Liver (tissue), 9 donors: ENCODE measurements around the gene MTMR10. TPM values are rescaled to one million over a fixed set of nuclear protein-coding genes. Genes with fewer than 3 reads are reported as not detected.

Source experiments
- DNase-seq: peaks from one replicate; pipeline ENCODE4 v3.0.0-alpha.2; 2017; ENCODE audit warnings: low spot score
- H3K27ac ChIP-seq, 2 donors: one replicate each; pipeline ENCODE4 v1.7.0; 2013; ENCODE audit warnings: inconsistent platforms in 2 of 2, low read length in 2 of 2, control low read depth in 1 of 2, low read depth in 1 of 2, mild to moderate bottlenecking in 1 of 2
- H3K27me3 ChIP-seq, 4 donors: one replicate each; pipeline versions ENCODE4 v1.6.1 to v1.7.0; 2013; ENCODE audit warnings: low read length in 3 of 4, inconsistent platforms in 1 of 4, mild to moderate bottlenecking in 1 of 4, moderate library complexity in 1 of 4; ENCODE audit not compliant: control insufficient read depth in 4 of 4, insufficient read depth in 4 of 4
- H3K36me3 ChIP-seq, 4 donors: one replicate each; pipeline versions ENCODE4 v1.6.1 to v1.7.0; 2013; ENCODE audit warnings: low read length in 3 of 4, mild to moderate bottlenecking in 3 of 4, low read depth in 1 of 4, moderate library complexity in 1 of 4; ENCODE audit not compliant: control insufficient read depth in 4 of 4, insufficient read depth in 3 of 4
- H3K4me1 ChIP-seq, 4 donors: one replicate each; pipeline versions ENCODE4 v1.6.1 to v1.7.0; 2013; ENCODE audit warnings: low read length in 3 of 4, mild to moderate bottlenecking in 3 of 4, moderate library complexity in 1 of 4; ENCODE audit not compliant: control insufficient read depth in 4 of 4, insufficient read depth in 4 of 4
- H3K4me3 ChIP-seq, 3 donors: one replicate each; pipeline versions ENCODE4 v1.6.1 to v1.7.0; 2013; ENCODE audit warnings: low read length in 3 of 3, control low read depth in 1 of 3, low read depth in 1 of 3, mild to moderate bottlenecking in 1 of 3
- H3K9ac ChIP-seq, 2 donors: one replicate each; pipeline ENCODE4 v1.7.0; 2013; ENCODE audit warnings: low read length in 2 of 2, mild to moderate bottlenecking in 2 of 2, moderate library complexity in 2 of 2, control low read depth in 1 of 2, low read depth in 1 of 2
- H3K9me3 ChIP-seq, 4 donors: one replicate each; pipeline versions ENCODE4 v1.6.1 to v1.7.0; 2013; ENCODE audit warnings: low read length in 3 of 4; ENCODE audit not compliant: control insufficient read depth in 4 of 4
- EGR1 ChIP-seq, 2 donors: IDR thresholded peaks; 2 replicates each; pipeline ENCODE4 v1.6.1; 2016 to 2018; ENCODE audit warnings: antibody characterized with exemption in 2 of 2, low read depth in 2 of 2
- FOXA1 ChIP-seq: IDR thresholded peaks from 2 replicates; pipeline ENCODE4 v1.6.1; 2016; ENCODE audit warnings: antibody characterized with exemption
- FOXA2 ChIP-seq: IDR thresholded peaks from 2 replicates; pipeline ENCODE4 v1.6.1; 2016; ENCODE audit warnings: antibody characterized with exemption
- GABPA ChIP-seq, 2 donors: IDR thresholded peaks in 1 of 2; conservative IDR thresholded peaks in 1 of 2; 2 replicates each; pipeline ENCODE4 v1.6.1; 2016; ENCODE audit warnings: antibody characterized with exemption in 2 of 2, mild to moderate bottlenecking in 1 of 2, moderate library complexity in 1 of 2
- HNF4A ChIP-seq, 2 donors: conservative IDR thresholded peaks; 2 replicates each; pipeline ENCODE4 v1.6.1; 2016; ENCODE audit warnings: antibody characterized with exemption in 2 of 2, mild to moderate bottlenecking in 2 of 2
- HNF4G ChIP-seq: IDR thresholded peaks from 2 replicates; pipeline ENCODE4 v1.6.1; 2016; ENCODE audit warnings: antibody characterized with exemption
- JUND ChIP-seq, 2 donors: IDR thresholded peaks; 2 replicates each; pipeline ENCODE4 v1.6.1; 2016; ENCODE audit warnings: antibody characterized with exemption in 2 of 2
- NR2F2 ChIP-seq: IDR thresholded peaks from 2 replicates; pipeline ENCODE4 v1.6.1; 2016; ENCODE audit warnings: antibody characterized with exemption
- SP1 ChIP-seq: IDR thresholded peaks from 2 replicates; pipeline ENCODE4 v1.6.1; 2018; ENCODE audit warnings: antibody characterized with exemption, mild to moderate bottlenecking
- TAF1 ChIP-seq: conservative IDR thresholded peaks from 2 replicates; pipeline ENCODE4 v1.6.1; 2016; ENCODE audit warnings: antibody characterized with exemption, mild to moderate bottlenecking
- YY1 ChIP-seq: IDR thresholded peaks from 2 replicates; pipeline ENCODE4 v1.6.1; 2016; ENCODE audit warnings: antibody characterized with exemption, mild to moderate bottlenecking
- WGBS: extraction: QIAGEN DNeasy Blood & Tissue Kit; methylation state at CpG from one replicate; pipeline ENCODE4 v1.1.7; 2013; 5-methylcytosine and 5-hydroxymethylcytosine counted together
- polyA plus RNA-seq, 2 donors: library from polyadenylated mRNA; stranded (reverse) in 1 of 2; unstranded in 1 of 2; fragments of 200-250 nt in 1 of 2; fragments of >200 nt in 1 of 2; fragmentation: Nextera tagmentation in 1 of 2; extraction: Ambion mirVana in 1 of 2; gene quantifications; one replicate each; pipeline versions ENCODE4 v1.2.1 to v1.2.3, GENCODE V29; 2013 to 2015
- total RNA-seq, 2 donors: library from RNA; depleted of rRNA; stranded (reverse); fragments of >200 nt; gene quantifications; one replicate each; pipeline ENCODE4 v1.2.3, GENCODE V29; 2014
- TF ChIP-seq, protein P1 (sequence below): fragments of 150-350 bp; IDR thresholded peaks from 2 replicates; pipeline ENCODE4 v1.5.1; 2017; ENCODE audit warnings: improper control_type of control experiment, low read depth, low read length; ENCODE audit not compliant: missing input control
- TF ChIP-seq, protein P2 (sequence below): IDR thresholded peaks from 2 replicates; pipeline ENCODE4 v1.6.1; 2016; ENCODE audit warnings: antibody characterized with exemption
- TF ChIP-seq, protein P3 (sequence below): IDR thresholded peaks from 2 replicates; pipeline ENCODE4 v1.6.1; 2016; ENCODE audit warnings: antibody characterized with exemption, mild to moderate bottlenecking
- TF ChIP-seq, protein P4 (sequence below): IDR thresholded peaks from 2 replicates; pipeline ENCODE4 v1.6.1; 2016; ENCODE audit warnings: antibody characterized with exemption
- TF ChIP-seq, protein P5 (sequence below): IDR thresholded peaks from 2 replicates; pipeline ENCODE4 v1.6.1; 2016; ENCODE audit warnings: antibody characterized with exemption
- donor health status: healthy.
- donor health status: healthy.
- donor health status: healthy.
- donor health status: healthy.
- donor health status: healthy.

Gene MTMR10
- total and polyA plus RNA-seq, 4 donors = 8.7 to 31.3 (median 13.6) TPM

DNA sequence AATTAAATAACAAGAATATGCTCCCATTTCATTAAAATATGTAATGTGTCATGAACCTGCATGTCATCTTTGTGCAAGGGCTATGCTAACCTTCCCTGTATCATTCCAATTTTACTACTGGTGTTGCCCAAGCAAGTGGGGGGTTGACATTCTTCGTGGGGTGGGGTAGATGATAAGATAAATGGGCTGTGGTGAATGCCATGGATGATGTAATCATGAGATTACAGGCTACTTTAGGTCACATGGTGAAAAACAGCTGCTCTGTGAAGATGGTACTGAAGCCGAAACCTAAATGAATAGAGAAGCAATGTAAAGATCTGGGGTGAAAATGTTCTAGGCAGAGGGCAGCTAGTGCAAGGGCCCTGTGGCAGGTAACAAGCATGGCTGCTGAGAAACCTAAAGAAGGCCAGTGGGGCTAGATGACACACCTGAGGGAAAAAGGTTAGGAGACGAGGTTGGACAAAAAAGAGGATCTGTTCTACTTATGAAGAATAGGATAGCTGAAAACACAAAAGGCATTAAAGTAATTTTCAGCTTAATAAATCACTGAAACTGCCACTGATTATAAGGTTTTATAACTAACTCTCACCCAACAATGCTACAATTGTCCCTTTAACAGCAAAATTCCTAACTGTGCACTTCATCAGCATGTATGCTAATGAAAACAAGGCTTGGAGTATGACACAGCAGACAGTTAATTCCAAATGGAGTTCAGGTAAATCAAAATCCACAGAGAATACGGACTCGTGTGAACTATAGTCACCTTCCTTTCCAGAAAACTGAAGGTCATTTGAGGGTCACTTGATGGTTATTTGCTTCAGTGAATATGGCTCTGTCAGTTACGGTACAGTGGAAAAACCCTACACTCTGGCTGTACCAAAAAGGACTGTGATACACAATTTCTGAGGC, 35.0 kb downstream of the MTMR10 start:
- 74% methylated on average over 6 of the region's 6 CpGs for WGBS
- Histone ChIP-seq H3K27me3 (no peaks in the 10 kb centered on the region), H3K9me3 (no peaks in the 10 kb centered on the region), H3K4me1 (no peaks in the 10 kb centered on the region), H3K27ac (no peak overlapping the region), H3K36me3 (peaks cover 13 to 82% (median 68%) of the 10 kb centered on the region in 4 donors), H3K4me3 (no peak overlapping the region), H3K9ac (no peak overlapping the region)
- TF ChIP-seq SP1 (no peak), FOXA2 (no peak), HNF4A (conservative IDR thresholded peaks at IDR 0.05) (no peak), YY1 (no peak), JUND (IDR thresholded peaks at IDR 0.05) (no peak), NR2F2 (no peak), EGR1 (IDR thresholded peaks at IDR 0.05; ENCODE audit: low read depth in 2 of 2) (no peak), TAF1 (no peak), GABPA (IDR thresholded peaks at IDR 0.05 in 1 of 2, conservative IDR thresholded peaks at IDR 0.05 in 1 of 2) (no peak), HNF4G (no peak), FOXA1 (no peak)
- TF ChIP-seq, protein P1, sequence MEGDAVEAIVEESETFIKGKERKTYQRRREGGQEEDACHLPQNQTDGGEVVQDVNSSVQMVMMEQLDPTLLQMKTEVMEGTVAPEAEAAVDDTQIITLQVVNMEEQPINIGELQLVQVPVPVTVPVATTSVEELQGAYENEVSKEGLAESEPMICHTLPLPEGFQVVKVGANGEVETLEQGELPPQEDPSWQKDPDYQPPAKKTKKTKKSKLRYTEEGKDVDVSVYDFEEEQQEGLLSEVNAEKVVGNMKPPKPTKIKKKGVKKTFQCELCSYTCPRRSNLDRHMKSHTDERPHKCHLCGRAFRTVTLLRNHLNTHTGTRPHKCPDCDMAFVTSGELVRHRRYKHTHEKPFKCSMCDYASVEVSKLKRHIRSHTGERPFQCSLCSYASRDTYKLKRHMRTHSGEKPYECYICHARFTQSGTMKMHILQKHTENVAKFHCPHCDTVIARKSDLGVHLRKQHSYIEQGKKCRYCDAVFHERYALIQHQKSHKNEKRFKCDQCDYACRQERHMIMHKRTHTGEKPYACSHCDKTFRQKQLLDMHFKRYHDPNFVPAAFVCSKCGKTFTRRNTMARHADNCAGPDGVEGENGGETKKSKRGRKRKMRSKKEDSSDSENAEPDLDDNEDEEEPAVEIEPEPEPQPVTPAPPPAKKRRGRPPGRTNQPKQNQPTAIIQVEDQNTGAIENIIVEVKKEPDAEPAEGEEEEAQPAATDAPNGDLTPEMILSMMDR = no peak
- TF ChIP-seq, protein P2, sequence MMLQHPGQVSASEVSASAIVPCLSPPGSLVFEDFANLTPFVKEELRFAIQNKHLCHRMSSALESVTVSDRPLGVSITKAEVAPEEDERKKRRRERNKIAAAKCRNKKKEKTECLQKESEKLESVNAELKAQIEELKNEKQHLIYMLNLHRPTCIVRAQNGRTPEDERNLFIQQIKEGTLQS = no peak
- TF ChIP-seq, protein P3, sequence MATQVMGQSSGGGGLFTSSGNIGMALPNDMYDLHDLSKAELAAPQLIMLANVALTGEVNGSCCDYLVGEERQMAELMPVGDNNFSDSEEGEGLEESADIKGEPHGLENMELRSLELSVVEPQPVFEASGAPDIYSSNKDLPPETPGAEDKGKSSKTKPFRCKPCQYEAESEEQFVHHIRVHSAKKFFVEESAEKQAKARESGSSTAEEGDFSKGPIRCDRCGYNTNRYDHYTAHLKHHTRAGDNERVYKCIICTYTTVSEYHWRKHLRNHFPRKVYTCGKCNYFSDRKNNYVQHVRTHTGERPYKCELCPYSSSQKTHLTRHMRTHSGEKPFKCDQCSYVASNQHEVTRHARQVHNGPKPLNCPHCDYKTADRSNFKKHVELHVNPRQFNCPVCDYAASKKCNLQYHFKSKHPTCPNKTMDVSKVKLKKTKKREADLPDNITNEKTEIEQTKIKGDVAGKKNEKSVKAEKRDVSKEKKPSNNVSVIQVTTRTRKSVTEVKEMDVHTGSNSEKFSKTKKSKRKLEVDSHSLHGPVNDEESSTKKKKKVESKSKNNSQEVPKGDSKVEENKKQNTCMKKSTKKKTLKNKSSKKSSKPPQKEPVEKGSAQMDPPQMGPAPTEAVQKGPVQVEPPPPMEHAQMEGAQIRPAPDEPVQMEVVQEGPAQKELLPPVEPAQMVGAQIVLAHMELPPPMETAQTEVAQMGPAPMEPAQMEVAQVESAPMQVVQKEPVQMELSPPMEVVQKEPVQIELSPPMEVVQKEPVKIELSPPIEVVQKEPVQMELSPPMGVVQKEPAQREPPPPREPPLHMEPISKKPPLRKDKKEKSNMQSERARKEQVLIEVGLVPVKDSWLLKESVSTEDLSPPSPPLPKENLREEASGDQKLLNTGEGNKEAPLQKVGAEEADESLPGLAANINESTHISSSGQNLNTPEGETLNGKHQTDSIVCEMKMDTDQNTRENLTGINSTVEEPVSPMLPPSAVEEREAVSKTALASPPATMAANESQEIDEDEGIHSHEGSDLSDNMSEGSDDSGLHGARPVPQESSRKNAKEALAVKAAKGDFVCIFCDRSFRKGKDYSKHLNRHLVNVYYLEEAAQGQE = no peak
- TF ChIP-seq, protein P4, sequence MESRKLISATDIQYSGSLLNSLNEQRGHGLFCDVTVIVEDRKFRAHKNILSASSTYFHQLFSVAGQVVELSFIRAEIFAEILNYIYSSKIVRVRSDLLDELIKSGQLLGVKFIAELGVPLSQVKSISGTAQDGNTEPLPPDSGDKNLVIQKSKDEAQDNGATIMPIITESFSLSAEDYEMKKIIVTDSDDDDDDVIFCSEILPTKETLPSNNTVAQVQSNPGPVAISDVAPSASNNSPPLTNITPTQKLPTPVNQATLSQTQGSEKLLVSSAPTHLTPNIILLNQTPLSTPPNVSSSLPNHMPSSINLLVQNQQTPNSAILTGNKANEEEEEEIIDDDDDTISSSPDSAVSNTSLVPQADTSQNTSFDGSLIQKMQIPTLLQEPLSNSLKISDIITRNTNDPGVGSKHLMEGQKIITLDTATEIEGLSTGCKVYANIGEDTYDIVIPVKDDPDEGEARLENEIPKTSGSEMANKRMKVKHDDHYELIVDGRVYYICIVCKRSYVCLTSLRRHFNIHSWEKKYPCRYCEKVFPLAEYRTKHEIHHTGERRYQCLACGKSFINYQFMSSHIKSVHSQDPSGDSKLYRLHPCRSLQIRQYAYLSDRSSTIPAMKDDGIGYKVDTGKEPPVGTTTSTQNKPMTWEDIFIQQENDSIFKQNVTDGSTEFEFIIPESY = no peak
- TF ChIP-seq, protein P5, sequence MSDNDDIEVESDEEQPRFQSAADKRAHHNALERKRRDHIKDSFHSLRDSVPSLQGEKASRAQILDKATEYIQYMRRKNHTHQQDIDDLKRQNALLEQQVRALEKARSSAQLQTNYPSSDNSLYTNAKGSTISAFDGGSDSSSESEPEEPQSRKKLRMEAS = no peak
- no peak for DNase-seq
